Transverse colon (tissue), 4 donors: ENCODE results near the gene TC2N. TPM values are rescaled to one million over a fixed set of nuclear protein-coding genes. Genes with fewer than 3 reads are reported as not detected.
A peak's percentile ranks its signal among the peaks of the same experiment; 100 is the strongest.

Source experiments
- DNase-seq: peaks from one replicate; pipeline ENCODE4 v3.0.0-alpha.2; 2019
- H3K27ac ChIP-seq, 4 donors: fragments of 200-600 bp; sonication (generic); 2 replicates each; pipeline ENCODE4 v1.5.1; 2016 to 2018; ENCODE audit warnings: inconsistent platforms in 4 of 4
- H3K27me3 ChIP-seq: fragments of 200-600 bp; sonication (generic); 2 replicates; pipeline ENCODE4 v1.5.1; 2017; ENCODE audit warnings: inconsistent platforms
- H3K36me3 ChIP-seq, 4 donors: fragments of 200-600 bp; sonication (generic); 2 replicates each; pipeline ENCODE4 v1.5.1; 2017 to 2019; ENCODE audit warnings: inconsistent platforms in 4 of 4
- H3K4me1 ChIP-seq, 4 donors: fragments of 200-600 bp; sonication (generic); 2 replicates each; pipeline ENCODE4 v1.5.1; 2017 to 2020; ENCODE audit warnings: inconsistent platforms in 4 of 4
- H3K4me3 ChIP-seq, 4 donors: fragments of 200-600 bp; sonication (generic); 1 replicate in 1 of 4; 2 replicates in 3 of 4; pipeline versions ENCODE4 v1.5.1 to v1.6.1; 2017 to 2019; ENCODE audit warnings: inconsistent platforms in 4 of 4
- H3K9me3 ChIP-seq, 2 donors: fragments of 200-600 bp; sonication (generic); 2 replicates each; pipeline ENCODE4 v1.5.1; 2017 to 2019; ENCODE audit warnings: inconsistent platforms in 2 of 2
- EP300 ChIP-seq: sonication (generic); formaldehyde crosslinking; IDR thresholded peaks from one replicate; pipeline ENCODE4 v1.6.1; 2017; ENCODE audit warnings: antibody characterized with exemption, low read depth
- POLR2A ChIP-seq: fragments of 450-650 bp; IDR thresholded peaks from one replicate; pipeline ENCODE4 v1.6.1; 2016; ENCODE audit warnings: antibody characterized with exemption, mild to moderate bottlenecking, moderate library complexity
- POLR2AphosphoS5 ChIP-seq, 3 donors: sonication (generic); formaldehyde crosslinking; IDR thresholded peaks; one replicate each; pipeline ENCODE4 v1.6.1; 2016; ENCODE audit warnings: antibody characterized with exemption in 3 of 3
- WGBS, 2 donors: methylation state at CpG; one replicate each; pipeline ENCODE4 v1.1.5; 2018; ENCODE audit warnings: low coverage in 1 of 2; 5-methylcytosine and 5-hydroxymethylcytosine counted together
- in situ Hi-C, 4 donors: fragments of 200-750 bp; cut with MboI; loops; one replicate each; pipeline versions ENCODE4 v1.15.0 to v1.15.1; 2017; ENCODE audit warnings: low sequenced_read_pairs in 3 of 4, low pct_ligation_motif_present in 1 of 4, low pct_unique_long_range_greater_than_20kb in 1 of 4
- intact Hi-C: fragments of 100-400 bp; cut with DNase I; formaldehyde crosslinking; loops from one replicate; pipeline ENCODE4 v1.15.1; 2023; ENCODE audit warnings: low total_unique reads
- total RNA-seq, 4 donors: library from RNA; depleted of rRNA; stranded (reverse); fragments of >200 nt; gene quantifications; one replicate each; pipeline ENCODE4 v1.1.0, GENCODE V29; 2016
- TF ChIP-seq, protein P1 (sequence below), 5 experiments: fragments of 200-600 bp in 3 of 5; fragments of 450-650 bp in 2 of 5; sonication (generic) in 3 of 5; IDR thresholded peaks; 1 replicate in 2 of 5; 2 replicates in 3 of 5; pipeline ENCODE4 v1.5.1; 2016 to 2017; ENCODE audit warnings: antibody characterized with exemption in 5 of 5, inconsistent platforms in 3 of 5, mild to moderate bottlenecking in 2 of 5, moderate library complexity in 1 of 5

Gene TC2N
- total RNA-seq, 4 donors from 2014 or later: 36.0 to 85.4 (median 53.7) TPM

DNA sequence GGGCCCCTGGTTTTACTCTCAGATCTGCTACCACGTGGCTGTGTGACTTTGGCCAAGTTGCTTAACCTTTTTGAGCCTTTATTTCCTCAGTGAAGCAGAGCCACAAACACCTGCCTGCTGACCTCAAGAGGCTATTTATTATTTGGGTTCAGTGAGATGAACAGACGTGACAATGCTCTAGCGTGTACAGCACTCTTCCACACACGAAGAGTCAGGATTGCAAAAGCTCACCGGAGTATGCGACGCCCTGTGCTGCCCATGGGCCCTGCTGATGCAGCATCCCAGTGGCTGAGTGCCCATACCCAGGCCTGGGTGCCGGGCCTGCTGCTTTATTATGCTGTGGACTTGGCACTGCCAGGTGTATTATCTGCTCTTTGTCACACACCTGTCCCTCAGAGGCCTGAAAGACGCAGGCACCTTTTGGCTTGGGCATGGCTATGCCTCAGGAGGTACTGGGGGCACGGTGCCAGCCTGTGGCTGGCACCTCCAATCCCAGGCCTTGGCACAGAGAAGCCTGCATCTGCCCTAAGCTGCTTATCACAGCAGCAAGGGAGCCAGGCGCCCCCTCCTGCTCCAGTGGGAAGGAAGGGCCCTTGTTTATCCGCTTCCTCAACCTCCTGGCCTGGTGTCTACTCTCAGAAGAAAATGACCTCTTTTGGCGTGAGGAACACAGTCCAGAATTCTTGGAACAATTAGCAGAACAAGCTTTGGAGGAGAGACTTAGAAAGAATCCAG, 22.3 kb upstream of the TC2N start:
- 52 to 54% methylated on average over 3 to 13 of the region's 13 CpGs for WGBS, 2 donors

DNA sequence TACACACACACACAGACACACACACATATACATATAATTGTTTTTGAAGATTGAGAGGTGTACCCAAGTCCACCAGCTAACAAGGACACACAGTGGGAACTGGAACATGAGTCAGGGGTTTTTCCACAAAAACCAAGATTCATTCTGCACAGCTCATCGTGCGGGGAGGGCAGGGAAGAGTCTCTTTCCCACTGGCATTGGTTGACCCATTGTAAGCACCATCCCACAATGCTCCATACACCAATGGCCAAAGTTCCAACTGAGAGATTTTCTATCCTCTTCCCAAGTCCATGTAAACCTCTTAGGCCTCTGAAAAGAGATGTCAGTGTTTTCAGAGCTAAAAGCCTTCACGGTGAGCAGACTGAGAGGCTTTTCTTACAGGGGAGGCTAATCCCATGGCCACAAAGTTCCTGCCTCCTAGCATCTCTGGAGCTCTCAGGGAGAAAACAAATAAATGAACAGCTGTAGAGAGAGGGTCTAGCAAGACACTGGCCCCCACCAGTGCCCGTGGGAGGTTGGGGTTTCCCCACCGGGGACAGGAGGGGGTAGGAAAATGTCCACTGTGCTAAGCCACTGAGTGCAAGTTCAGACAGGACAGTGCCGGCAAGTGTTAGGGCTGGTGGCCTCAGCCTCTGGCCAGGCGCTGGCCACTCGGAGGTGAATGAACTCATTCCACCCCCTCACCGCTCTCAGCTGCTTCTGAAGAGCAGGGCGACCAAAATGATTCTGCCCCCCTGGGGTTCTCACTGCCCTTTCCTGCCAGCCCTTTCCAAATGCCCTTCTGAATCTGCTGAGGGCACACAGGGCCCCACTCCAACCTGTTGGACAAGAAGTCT, 21.5 kb upstream of the TC2N start:
- Histone ChIP-seq H3K27me3 (no peaks in the 10 kb centered on the region), H3K4me1 (peaks cover 4 to 15% (median 9%) of the 10 kb centered on the region in 4 donors), H3K4me3 (no peak overlapping the region), H3K9me3 (no peaks in the 10 kb centered on the region), H3K36me3 (no peaks in the 10 kb centered on the region), H3K27ac (peak overlapping the region in 3 of 4 donors; percentile 8 to 61 (median 15))
- no peak for TF ChIP-seq POLR2A
- no peak for TF ChIP-seq POLR2AphosphoS5 (IDR thresholded peaks at IDR 0.05)
- TF ChIP-seq, protein P1, sequence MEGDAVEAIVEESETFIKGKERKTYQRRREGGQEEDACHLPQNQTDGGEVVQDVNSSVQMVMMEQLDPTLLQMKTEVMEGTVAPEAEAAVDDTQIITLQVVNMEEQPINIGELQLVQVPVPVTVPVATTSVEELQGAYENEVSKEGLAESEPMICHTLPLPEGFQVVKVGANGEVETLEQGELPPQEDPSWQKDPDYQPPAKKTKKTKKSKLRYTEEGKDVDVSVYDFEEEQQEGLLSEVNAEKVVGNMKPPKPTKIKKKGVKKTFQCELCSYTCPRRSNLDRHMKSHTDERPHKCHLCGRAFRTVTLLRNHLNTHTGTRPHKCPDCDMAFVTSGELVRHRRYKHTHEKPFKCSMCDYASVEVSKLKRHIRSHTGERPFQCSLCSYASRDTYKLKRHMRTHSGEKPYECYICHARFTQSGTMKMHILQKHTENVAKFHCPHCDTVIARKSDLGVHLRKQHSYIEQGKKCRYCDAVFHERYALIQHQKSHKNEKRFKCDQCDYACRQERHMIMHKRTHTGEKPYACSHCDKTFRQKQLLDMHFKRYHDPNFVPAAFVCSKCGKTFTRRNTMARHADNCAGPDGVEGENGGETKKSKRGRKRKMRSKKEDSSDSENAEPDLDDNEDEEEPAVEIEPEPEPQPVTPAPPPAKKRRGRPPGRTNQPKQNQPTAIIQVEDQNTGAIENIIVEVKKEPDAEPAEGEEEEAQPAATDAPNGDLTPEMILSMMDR (IDR thresholded peaks at IDR 0.05): no peak
- TF ChIP-seq EP300: no peak
- intact Hi-C loops: no loop called here
- no peak for DNase-seq
- in situ Hi-C loops: no loop called here
- WGBS, 2 donors: 85% methylated on average over 10 of the region's 10 CpGs; no CpG with 5 or more reads in 1 of the 2 donors

More for the DNA sequence above, 22.3 kb upstream of the TC2N start:
- peaks cover 4 to 15% (median 9%) of the 10 kb centered on the region in 4 donors for H3K4me1 ChIP-seq
- H3K36me3 ChIP-seq: no peaks in the 10 kb centered on the region
- H3K27me3 ChIP-seq: no peaks in the 10 kb centered on the region
- in situ Hi-C loops (no loop called here), intact Hi-C loops (no loop called here)
- peak overlapping the region; percentile 15 to 61 (median 39) for H3K27ac ChIP-seq
- H3K4me3 ChIP-seq: no peak overlapping the region
- TF ChIP-seq, protein P1 (IDR thresholded peaks at IDR 0.05): no peak
- peak in 2 of 3 donors; percentile 7 to 27 for TF ChIP-seq POLR2AphosphoS5 (IDR thresholded peaks at IDR 0.05)
- TF ChIP-seq EP300: no peak
- TF ChIP-seq POLR2A: no peak
- no peaks in the 10 kb centered on the region for H3K9me3 ChIP-seq
- DNase-seq: peak; percentile 32

DNA sequence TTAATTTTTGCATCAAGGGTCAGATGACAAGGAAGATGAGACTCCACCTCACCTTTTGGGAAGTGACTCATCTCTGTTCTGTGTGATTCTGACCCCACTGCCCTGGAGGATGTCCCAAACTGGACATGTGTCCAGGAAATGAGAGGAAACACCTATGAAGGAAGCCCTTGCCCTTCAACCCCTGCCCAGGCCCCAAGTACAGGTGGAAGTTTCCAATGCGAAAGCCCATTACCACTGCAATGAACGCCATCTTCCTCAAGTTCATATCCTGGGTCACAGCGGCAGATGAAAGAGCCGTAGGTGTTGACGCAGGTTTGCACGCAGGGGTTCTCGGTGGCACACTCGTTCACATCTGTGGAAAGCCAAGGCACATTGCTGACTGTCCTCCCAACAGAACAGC, 19.6 kb upstream of the TC2N start:
- Histone ChIP-seq H3K27me3 (no peaks in the 10 kb centered on the region), H3K36me3 (no peaks in the 10 kb centered on the region), H3K27ac (no peak overlapping the region), H3K4me3 (no peak overlapping the region), H3K4me1 (peaks cover 4 to 15% (median 9%) of the 10 kb centered on the region in 4 donors), H3K9me3 (no peaks in the 10 kb centered on the region)
- DNase-seq: no peak
- WGBS, 2 donors: 96 to 100% methylated on average over 2 to 8 of the region's 8 CpGs
- TF ChIP-seq POLR2A: no peak
- TF ChIP-seq, protein P1 (IDR thresholded peaks at IDR 0.05): no peak
- no peak for TF ChIP-seq POLR2AphosphoS5 (IDR thresholded peaks at IDR 0.05)
- TF ChIP-seq EP300: no peak
- in situ Hi-C loops: no loop called here
- intact Hi-C loops: loop anchor here (1.0 kb wide), 1 partner anchor 20 kb away; no protein-coding TSS in a partner anchor

DNA sequence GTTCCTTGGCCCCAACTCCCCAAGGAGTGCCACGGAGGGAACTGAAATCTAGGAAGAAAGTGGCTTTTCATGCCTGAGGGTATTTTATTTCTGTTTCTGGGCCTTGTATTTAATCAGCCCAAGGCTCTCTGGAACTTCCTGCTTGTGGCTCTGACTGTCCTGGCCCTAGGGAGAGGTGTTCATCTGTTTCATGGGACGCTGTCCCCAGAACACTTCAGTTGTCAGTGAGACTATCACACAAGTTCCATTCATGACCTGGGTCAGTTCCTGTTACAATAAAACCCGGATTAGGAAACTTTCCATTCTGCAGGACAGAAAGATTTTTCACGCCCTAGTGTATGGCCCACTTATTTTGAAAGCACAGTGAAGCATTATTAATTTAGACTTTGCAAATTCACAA, 18.5 kb upstream of the TC2N start:
- TF ChIP-seq POLR2AphosphoS5 (IDR thresholded peaks at IDR 0.05) (no peak), POLR2A (no peak), EP300 (no peak)
- TF ChIP-seq, protein P1 (IDR thresholded peaks at IDR 0.05): no peak
- no peaks in the 10 kb centered on the region for H3K27me3 ChIP-seq
- no peak for DNase-seq
- in situ Hi-C loops (no loop called here), intact Hi-C loops (loop anchor here (1.0 kb wide), 1 partner anchor 21 kb away; no protein-coding TSS in a partner anchor)
- H3K27ac ChIP-seq: peak overlapping the region in 2 of 4 donors; percentile 18 to 26
- no peaks in the 10 kb centered on the region for H3K36me3 ChIP-seq
- WGBS, 2 donors: 87 to 90% methylated on average over 2 to 4 of the region's 4 CpGs
- H3K9me3 ChIP-seq: no peaks in the 10 kb centered on the region
- no peak overlapping the region for H3K4me3 ChIP-seq
- peaks cover 4 to 15% (median 9%) of the 10 kb centered on the region in 4 donors for H3K4me1 ChIP-seq
